CD4-positive, alpha-beta T cell treated with Interleukin-17A for 1 hour (primary cell): Measurements from ENCODE around the gene MEF2B.
"Not testable (repeated sequence)": the region's sequence is repeated elsewhere in the genome, so short reads cannot be mapped to it uniquely, and the experiment has no call there.

Experiments
- DNase-seq: peaks from one replicate; pipeline ENCODE4 v3.0.0-alpha.2; 2020

The MEF2B gene

GRCh38 chr19:19121371-19121770 lies 48.7 kb downstream of the MEF2B start:
- no peak for DNase-seq

- DNase-seq = peak; percentile 26
Measured at GRCh38 chr19:19120308-19121231, 49.5 kb downstream of the MEF2B start.

GRCh38 chr19:19119325-19120237 lies 50.5 kb downstream of the MEF2B start:
- DNase-seq = no peak

DNA sequence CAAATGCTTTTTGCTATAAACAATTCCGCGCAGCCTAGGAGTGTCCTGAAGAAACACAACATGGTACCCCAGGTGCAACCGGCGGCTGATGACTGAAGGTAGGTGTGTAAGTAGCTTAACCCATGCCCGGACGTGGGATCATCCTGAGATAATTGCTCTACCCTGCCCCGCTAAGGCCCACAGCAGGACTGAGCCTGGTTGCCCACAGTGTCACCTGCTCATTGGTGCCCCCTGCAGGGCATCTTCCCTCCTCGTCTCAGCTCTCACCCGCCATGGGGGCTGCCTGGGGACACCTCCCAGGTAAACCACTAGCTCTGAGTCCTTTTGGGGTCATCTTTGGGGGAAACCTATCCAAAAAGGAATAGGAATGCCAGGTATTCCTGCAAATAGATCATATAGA lies 54.1 kb downstream of the MEF2B start:
- DNase-seq = peak; percentile 52

DNA sequence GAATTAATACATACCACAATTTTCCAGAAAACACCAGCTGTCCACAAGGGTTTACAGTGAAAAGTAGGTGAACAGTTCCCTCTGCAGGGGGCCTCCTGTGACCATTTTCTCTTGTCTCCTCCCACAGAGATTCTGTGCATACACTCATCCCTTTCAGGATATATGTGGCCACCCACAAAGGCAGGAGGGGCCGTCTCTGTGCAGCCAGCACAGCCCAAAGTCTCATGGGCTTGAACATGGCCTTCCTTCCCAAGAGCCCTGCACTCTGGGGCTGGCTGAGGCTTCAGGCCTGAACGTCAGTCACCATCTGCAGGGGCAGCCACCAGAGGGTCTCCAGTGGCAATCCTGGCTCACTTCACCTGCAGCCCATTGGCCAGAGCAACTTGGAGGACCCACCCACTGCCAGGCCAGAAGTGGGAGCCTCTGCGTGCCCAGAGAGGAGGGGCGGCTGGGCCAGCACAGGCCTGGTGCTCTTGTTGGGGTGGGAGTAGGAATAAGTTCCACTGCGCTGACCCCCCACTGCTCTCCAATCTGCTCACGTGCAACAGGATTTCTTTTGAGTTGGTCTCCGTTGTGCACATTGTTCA lies 56.9 kb downstream of the MEF2B start:
- no peak for DNase-seq

GRCh38 chr19:19111967-19112580 lies 58.0 kb downstream of the MEF2B start:
- DNase-seq = no peak

DNA sequence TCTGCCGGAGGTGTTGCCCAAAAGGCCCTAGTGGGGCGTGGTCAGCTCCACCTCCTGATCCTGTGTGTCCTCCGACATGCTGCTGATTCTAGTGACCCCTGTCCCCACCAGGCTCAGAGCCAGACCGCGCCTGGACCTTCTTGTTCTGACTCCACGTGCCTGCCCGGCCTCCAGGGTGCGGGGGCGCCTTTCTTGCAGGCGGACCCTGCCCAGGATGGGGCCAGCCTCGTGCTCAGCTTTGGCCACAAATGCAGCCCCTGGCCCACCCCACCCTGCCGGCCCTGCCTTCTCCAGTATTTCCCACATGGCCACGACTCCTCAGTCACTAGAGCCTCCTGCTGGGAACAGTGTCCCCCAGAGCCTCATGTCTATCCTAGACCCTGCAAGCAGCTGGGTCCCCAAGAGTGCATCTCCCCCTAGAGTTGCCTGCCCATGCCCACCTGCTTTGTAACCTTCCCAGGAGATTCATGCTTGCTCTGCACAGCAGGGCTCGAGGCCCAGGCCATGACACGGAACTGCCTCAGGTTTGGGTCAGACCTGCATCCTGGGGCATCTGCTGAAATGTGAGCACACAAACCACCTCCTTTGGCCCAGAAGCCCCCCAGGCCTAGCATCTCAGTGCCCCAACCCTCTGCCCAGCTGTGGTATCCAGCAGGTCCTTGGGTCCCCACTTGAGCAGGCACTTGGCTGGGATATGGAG lies 58.8 kb downstream of the MEF2B start:
- DNase-seq = no peak

DNA sequence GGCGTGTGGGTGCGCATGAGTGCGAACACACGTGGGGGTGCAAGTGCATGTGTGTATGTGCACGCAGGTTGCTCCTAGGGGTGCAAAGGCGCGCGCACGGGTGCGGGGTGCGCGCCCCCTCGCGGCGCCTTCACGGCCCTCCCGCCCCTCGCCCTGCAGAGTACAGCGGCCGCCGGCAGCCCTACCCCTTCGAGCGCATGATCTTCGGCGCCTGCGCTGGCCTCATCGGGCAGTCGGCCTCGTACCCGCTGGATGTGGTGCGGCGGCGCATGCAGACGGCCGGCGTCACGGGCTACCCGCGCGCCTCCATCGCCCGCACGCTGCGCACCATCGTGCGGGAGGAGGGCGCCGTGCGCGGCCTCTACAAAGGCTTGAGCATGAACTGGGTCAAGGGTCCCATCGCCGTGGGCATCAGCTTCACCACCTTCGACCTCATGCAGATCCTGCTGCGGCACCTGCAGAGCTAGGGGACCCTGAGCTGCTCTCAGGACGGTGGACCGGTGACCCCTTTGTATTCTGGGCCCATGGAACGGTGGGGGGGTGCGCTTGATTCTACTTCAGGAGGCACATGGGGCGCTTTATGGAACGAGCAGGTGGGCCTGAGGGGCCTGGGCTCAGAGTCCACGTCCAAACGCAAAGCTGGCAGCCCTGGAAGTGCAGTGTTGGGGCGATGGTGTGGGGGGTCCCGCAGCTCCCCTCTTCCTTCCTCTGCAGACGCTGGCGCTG lies 59.5 kb downstream of the MEF2B start:
- DNase-seq = peak; percentile 13

GRCh38 chr19:19109601-19110000 lies 60.5 kb downstream of the MEF2B start:
- no peak for DNase-seq

DNA sequence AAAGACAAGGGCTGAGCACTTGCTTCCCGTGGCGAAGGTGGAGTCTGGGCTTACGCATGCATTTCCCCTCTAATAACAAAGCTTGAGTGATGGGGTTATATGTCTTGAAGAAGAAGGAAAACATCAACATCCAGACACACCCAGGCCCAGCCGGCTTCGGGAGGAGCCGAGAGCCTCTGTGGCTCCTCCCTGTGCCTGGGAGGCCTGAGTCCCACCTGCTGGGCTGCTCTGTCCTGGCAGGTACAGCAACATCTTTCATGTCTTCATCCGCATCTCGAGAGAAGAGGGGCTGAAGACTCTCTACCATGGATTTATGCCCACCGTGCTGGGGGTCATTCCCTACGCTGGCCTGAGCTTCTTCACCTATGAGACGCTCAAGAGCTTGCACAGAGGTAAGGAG lies 62.4 kb downstream of the MEF2B start:
- no peak for DNase-seq

- DNase-seq = not testable (repeated sequence)
Measured at GRCh38 chr19:19106938-19107337, 63.1 kb downstream of the MEF2B start.

DNA sequence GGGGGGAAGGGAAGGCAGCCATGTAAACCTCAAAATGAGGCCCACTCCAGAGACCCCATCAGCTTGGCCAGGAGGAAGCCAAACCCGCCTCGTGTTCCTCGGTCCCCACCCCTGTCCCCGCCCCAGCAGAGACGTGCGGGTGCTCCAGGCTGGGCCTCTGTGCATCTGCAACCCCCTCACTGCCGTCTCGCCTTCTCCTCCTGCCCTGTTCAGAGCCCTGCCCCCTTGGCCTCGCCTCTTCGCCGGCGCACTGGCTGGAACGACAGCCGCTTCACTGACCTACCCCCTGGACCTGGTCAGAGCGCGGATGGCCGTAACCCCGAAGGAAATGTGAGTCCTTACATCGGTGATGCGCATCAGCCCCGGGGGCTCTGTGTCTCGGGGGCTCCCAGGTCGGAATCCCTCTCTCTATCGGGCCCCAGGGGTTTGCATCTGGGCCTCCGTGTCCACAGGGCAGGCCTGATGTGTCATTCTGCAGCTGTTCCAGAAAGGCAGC lies 64.0 kb downstream of the MEF2B start:
- DNase-seq = no peak

GRCh38 chr19:19105365-19106055 lies 64.6 kb downstream of the MEF2B start:
- no peak for DNase-seq

DNA sequence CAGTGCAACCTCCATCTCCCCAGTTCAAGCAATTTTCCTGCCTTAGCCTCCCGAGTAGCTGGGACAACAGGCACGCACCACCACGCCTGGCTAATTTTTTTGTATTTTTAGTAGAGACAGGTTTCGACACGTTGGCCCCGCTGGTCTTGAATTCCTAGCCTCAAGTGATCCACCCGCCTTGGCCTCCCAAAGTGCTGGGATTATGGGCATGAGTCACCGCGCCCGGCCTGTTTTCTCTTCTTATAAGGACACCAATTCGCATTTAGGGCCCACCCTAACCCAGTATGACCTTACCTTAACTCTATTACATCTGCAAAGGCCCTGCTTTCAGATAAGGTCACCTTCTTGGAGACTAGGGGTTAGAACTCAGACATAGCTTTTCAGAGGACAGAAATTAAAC lies 66.9 kb downstream of the MEF2B start:
- no peak for DNase-seq

- DNase-seq = not testable (repeated sequence)
Measured at GRCh38 chr19:19102566-19102965, 67.5 kb downstream of the MEF2B start.

DNA sequence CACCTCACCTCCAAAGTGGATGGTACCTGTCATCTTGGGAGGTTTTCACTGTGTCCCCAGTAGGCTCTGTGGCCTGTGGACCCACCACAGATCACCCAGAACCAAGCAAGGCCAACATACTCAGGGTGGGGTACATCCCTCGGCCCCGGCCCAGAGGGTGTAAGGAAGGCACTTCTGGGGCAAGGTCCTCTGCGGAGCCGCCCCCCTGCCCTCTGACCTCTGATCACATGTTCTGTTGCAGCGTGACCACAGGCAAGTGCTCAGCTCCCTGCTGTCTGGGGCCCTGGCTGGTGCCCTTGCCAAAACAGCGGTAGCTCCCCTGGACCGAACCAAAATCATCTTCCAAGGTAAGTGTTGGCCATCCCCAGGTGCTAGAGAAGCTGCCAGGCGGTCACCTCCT lies 68.5 kb downstream of the MEF2B start:
- DNase-seq = no peak

DNA sequence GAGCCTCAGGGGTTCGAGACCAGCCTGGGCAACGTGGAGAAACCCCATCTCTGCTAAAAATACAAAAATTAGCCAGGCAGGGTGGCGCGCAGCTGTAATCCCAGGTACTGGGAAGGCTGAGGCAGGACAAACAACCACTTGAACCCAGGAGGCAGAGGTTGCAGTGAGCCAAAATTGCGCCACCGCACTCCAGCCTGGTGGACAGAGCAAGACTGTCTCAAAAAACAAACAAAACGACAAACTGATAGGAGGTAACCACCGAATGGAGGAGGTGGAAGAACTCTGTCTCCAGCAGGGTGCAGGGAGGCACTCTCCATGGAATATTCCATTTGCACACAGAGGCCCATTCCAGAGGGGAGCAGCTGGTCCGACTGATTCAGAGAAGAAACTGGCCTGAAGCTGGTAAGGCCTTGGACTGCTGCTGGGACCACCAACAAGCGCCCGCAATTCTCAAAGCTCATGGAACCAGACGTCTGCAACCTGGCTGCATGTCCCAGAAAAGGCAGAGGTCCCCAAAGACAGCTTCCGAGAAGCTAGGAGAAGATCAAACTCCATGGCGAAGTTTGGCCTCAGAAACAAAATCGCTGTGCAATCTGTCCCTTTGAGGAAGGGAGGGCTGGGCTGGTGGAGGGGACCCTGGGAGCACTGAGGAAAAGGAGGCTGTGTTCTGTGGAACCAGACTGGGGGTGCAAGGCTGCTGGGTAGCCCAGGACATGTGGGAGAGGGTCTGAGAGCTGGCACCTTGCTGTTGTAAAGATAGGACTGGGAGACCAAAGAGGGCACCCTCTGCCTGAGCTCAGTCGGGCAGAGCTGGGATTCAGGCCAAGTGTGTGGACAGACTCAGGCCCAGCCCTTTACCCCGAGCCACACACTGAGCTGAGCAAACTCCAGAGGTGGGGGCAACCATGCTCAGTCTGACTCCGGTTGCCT lies 71.1 kb downstream of the MEF2B start:
- no peak for DNase-seq

- DNase-seq = no peak
Measured at GRCh38 chr19:19098084-19098702, 71.9 kb downstream of the MEF2B start.
